ENCODE data around the gene HOXA7.

HOXA7 gene

DNA sequence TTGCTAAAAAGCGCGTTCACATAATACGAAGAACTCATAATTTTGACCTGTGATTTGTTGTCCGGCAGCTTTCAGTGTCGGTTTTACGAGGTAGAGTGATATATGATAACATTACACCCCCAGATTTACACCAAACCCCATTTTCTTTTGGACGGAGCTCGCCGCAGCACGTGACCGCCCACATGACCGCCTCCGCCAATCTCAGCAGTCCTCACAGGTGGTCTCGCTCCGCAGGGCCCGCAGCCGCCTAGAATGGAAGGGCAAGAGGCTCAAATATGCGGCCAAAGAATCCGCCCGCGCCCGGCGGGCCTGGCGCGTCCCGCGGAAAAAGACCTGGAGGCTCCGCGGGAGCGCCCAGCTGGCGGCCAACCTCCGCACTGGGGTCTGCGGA lies at the start of gene HOXA7:
HOXA7 (minus strand) TSS at position 168 of the 391 bp plus-strand sequence; CDS start at position 38, 130 bp downstream.
- peak; percentile 87 for DNase-seq (ENCODE audit: low spot score)

- no peak for DNase-seq (ENCODE audit: low spot score)
Measured at GRCh38 chr7:27205325-27206280, 49.1 kb upstream of the HOXA7 start.

- DNase-seq (ENCODE audit: low spot score): no peak
Measured at GRCh38 chr7:27204851-27205322, 48.4 kb upstream of the HOXA7 start.

- DNase-seq (ENCODE audit: low spot score): no peak
Measured at GRCh38 chr7:27203964-27204594, 47.6 kb upstream of the HOXA7 start.

DNA sequence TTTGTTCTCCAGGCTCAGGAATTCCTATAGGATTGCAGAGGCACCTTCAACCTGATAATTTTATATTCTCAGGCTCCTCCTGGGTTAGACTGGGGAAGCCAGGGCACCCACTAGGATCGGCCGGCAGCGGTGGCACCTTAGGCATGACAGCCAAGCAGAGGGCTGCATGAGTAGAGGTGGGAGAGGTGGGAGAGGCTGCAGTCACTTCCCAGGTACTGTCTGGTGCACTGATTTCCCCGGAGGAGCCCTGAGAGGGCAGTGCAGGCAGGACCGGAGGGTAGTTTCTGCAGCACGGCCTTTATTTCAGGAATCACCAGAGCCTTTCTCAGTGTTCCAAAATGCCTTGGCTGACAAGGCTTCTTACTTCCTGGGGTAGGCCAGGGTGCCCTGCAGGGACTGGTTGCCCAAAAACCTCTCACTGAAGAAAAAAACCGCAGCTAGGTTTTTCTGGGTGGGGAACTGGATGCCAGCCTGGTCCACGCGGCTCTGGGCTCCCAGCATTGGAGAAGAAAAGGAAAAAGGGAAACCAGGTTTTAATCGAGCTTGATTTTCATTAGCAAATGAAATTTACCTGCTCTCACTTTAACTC lies 47.0 kb upstream of the HOXA7 start:
- DNase-seq (ENCODE audit: low spot score): no peak

- DNase-seq (ENCODE audit: low spot score): no peak
Measured at GRCh38 chr7:27202862-27203134, 46.3 kb upstream of the HOXA7 start.

DNA sequence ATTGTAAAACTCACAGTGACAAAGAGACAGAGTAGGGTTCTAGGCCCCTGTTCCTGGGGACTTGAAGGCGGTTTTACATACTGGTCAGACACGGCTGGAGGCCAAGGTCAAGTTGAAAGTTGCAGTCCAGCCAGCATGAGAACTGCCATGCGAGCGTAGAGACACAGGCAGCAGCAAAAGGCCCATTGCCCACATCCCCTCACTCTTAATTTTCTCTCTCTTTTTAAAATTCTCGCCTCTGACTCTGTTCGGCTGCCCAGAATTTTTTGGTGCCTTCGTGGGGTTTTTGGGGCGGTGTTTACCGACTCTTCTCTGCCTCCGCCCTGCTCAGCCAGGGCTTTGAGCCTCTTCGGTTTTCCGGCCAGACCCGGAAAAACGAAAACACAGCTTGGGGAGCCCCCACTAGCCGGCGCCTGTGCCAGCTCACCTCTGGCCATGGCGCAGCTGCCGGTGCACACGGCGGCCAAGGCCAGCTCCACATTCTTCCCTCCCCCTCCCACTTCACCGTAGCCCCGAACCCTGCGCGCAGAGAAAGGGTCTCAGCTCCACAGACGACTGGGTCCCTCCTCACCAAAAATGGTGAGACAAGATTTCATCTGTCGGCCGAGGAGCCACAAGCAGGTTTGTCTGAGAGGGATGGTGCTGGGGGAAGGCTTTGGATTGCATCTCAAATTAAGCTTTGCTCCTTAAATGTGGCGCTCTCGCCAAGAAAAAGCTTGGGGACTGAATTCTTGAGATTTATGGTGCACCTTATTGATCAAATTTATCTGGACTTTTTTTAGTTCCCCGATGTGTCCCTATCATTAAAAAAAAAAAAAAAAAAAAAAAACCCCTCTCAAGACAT lies 45.8 kb upstream of the HOXA7 start:
- DNase-seq (ENCODE audit: low spot score): no peak

DNA sequence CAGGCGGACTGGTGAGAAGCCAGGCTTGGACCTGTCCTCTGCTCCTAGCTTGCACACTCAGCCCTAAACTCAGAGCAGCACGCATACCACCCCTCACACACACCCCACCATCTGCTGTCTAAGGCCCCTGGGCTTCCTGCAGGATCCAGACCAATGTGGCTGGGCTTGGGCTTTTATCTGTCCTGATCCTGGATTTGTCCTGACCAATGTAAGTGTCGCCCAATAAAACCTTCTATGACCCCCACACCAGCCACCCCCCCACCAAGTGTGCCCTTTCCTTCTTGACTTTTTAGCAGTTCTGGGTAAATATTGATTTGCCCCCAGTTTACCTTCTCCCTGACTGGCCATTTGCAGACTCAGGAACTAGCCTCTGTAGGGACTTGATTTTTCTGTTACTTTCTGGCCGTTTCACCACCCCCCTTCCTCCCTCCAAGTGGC lies 45.1 kb upstream of the HOXA7 start:
- no peak for DNase-seq (ENCODE audit: low spot score)

DNA sequence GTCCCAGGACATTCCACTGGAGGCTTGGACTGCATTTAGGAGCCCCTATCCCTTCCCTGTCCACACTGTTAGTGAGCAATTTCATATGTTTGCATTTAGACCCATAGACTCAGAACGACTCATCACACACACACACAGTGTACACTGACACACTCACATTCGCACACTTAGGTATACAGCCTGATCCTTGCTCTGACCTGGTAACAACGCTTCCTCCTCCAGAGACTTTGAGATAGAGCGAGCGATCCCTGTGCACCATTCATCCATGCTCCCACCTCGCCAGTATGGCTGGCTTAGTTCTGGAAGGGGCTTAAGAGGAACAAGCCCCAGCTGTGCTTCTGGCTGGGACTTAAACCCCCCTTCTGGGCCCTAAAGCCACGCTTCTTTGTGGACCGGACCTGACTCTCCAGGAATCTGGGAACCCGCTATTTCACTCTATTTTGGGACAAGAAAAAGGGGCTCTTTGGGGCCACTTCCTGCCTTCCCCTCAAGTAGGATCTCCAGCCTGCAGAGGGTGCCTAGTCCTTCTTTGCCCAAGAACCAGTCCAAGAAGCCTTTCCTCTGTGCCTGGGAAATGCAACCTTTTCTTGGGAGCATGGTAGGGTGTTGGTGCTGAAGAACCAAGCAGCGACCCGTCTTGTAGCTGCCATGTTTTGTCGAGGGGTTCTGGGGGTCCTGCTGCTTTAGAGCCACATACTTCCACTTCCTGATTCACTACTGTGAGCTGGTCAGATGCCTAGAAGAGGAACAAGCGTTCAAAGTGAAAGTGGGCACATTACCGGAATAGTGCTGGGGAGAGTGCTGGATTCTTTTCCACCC lies 44.5 kb upstream of the HOXA7 start:
- DNase-seq (ENCODE audit: low spot score): no peak

DNA sequence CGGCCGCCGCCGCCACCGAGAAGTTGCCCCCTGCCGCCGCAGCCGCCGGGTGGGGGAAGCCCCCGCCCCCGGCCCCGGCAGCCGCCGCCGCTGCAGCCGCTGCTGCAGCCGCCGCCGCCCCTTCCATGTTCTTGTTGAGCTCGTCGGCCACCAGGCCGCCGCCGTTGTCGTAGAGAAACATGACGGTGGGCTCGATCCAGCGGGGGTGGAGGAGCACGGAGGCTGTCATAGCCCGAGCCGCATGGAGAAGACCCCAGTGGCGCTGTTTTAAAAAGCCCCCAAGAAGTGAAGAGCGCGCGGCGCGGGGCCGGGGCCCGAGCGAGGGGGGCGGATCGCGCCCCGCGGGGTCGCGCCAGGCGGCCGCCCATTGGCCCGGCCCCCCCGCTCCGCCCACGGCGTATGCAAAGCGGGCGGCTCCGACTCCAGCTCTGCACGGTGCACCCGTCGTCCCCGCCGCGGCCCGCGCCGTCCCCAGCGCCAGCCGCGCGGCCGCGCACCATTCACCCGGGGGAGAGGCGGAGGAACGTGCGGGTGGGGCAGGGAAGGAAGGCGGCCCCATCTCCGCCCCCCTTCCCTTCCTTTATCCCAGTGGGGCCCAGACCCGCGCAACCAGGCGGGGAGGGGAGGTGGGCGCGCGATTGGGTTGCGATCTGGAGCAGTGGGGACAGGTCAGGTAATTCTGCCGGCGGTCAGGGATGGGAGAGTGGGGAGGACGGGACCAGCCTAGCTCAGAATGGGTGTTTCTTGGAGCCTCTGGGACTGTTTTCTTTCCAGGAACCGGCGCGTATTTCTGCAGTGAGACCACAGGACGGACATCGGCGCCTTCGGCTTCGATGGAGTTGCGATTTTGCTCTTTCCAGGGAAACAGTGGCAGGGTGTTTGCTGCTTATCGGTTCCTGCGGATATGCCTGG lies 43.6 kb upstream of the HOXA7 start, which contains the start of gene HOXA13:
HOXA13 (minus strand) TSS at position 243 of the 912 bp plus-strand sequence; CDS start at position 229, 14 bp downstream.
- DNase-seq (ENCODE audit: low spot score): peak; percentile 88

DNA sequence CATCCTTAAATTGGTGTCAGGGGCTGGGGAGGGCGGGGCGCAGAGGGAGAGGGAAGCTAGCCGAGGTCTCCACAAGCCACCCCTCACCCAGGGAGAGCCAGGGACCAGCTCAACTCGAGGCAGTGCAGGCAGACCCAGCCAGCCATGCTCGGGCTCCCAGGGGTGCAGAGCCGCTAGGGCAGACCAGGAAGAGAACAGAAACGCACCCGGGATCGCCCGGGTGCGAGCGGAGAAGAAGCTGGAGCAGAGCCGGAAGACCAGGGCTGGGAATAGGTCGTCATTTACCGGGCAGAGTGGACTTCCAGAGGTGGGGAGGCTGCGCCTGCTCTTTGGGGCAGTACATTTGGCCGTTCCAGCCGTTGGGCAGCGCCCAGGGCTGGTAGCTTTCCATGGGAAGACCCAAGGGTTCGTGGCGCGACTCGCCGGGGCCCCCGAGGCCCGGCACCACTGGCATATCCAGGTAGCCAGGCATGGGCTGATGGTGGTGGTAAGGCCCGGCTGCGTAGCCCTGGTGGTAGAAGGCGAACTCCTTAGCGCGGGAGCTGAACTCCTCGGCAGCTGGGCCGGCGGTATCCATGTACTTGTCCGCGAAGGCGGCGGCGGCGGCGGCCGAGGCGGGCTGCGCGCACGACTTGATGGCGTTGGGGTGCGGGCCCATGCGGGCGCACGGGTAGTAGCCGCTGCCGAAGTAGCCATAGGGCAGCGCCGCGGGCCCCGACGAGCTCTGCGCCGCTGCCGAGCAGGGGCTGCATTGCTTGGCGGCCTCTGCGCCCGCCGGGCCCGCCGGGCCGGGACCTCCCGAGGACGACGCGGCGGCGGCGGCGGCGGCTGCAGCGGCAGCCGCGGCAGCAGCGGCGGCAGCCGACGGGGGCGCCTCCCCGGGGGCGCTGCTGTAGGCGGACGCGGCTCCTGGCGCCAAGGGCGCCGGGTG lies 42.7 kb upstream of the HOXA7 start:
- peak; percentile 62 for DNase-seq (ENCODE audit: low spot score)

GRCh38 chr7:27198138-27198841 lies 41.8 kb upstream of the HOXA7 start:
- no peak for DNase-seq (ENCODE audit: low spot score)

DNA sequence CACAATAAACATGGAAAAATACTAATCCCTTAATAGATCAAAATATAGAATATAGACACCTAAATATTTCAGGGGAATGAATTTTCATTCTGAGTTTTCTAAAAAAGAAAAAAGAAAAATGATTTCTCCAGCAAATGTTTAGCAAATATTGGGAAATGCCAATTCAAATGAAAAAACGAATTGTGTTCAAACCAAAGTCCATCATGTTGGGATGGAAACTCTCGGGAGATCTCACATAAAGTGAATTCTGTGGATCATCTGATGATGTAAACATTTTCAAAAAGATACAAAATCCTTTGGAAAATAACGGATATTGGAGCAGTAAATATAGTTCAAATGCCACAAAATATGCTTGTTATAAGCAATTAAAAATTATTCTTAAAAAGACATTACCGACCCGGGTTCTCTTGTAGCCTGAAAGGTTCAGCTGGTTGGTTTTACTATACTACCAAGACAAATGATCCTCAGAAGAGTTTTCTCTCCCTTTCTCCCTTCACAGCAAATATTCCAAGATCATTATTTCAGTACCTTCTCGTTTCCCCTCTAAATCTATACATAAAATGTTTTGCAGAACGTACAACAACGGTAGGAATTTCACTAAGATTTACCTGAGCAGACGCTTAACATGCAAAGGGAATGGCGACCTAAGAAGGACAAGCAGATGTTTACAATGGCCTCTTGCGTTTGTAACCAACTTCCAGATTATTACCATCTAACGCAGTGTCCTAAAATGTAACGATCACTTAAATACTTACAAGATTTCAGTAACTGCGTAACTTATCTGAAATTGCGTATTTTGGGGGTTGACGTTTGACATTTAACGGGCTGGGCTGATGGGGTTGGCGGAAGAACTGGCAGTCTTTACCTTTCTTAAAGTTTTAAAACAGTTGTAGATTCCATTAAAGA lies 40.9 kb upstream of the HOXA7 start:
- no peak for DNase-seq (ENCODE audit: low spot score)

DNA sequence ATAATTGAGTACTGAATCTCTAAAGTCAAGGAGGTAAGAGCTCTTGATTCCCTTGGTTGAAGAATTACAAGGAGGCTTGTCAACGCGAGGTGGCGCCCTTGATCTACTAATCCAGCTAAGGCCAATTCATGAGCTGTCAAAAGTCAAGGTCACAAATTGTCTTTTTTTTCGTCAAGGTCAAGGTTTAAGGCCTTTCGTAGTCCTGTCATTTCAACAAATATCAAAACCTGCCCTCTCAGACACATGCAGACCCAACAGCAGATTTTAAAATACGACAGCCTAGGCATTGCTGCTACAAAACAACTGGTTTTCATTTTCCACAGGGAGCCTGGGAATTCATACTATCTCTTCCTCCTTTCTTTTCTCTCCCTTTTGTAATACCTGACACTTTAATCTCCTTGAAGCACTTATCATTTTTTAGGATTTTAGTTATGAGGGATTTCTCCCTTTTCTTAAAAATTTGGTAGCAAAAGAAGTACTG lies 39.9 kb upstream of the HOXA7 start:
- DNase-seq (ENCODE audit: low spot score): peak; percentile 88

GRCh38 chr7:27194686-27195379 lies 38.4 kb upstream of the HOXA7 start:
- DNase-seq (ENCODE audit: low spot score): no peak

DNA sequence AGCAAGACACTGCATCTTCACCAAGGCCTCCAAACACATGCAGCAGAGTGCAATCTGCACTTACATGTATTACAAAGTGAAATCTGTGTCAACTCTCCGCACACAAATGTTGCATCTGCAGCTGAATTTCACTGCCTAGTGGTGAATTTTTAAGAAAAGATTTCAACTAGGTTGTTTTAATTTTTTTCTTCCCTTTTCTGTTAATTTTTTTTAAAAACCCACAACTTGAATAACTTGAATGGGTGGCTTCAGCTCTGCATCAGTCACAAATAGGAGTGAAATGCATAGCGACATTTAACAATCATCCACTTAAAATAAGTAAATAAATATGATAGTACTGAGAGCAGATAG lies 37.5 kb upstream of the HOXA7 start:
- no peak for DNase-seq (ENCODE audit: low spot score)
